Fibroblast of lung (primary cell): Measurements from ENCODE around the gene ARHGEF40. TPM values are rescaled to one million over a fixed set of nuclear protein-coding genes. Genes with fewer than 3 reads are reported as not detected.

Experiments used
- DNase-seq, 2 donors: peaks; one replicate each; pipeline versions ENCODE4 v3.0.0 to v3.0.0-alpha.2; 2010; ENCODE audit warnings: low read depth in 2 of 2
- H2AFZ ChIP-seq: 2 replicates; pipeline ENCODE4 v1.5.1; 2012; ENCODE audit warnings: low read length, control low read depth, inconsistent platforms
- H3K27ac ChIP-seq: 2 replicates; pipeline ENCODE4 v1.5.1; 2011; ENCODE audit warnings: low read length, control low read depth; ENCODE audit not compliant: insufficient read depth
- H3K27me3 ChIP-seq: 2 replicates; pipeline ENCODE4 v1.5.1; 2011; ENCODE audit warnings: mild to moderate bottlenecking, low read length; ENCODE audit not compliant: control insufficient read depth, insufficient read depth
- H3K36me3 ChIP-seq: 2 replicates; pipeline ENCODE4 v1.5.1; 2011; ENCODE audit warnings: low read length; ENCODE audit not compliant: control insufficient read depth, insufficient read depth
- H3K4me1 ChIP-seq: 2 replicates; pipeline ENCODE4 v1.5.1; 2011; ENCODE audit warnings: low read length; ENCODE audit not compliant: control insufficient read depth, insufficient read depth; ENCODE audit errors: extremely low read depth
- H3K4me2 ChIP-seq: 2 replicates; pipeline ENCODE4 v1.5.1; 2011; ENCODE audit warnings: low read length, control low read depth; ENCODE audit not compliant: insufficient read depth; ENCODE audit errors: extremely low read depth
- H3K4me3 ChIP-seq, 4 experiments: fragments of 200-600 bp in 1 of 4; sonication (generic) in 1 of 4; replicated peaks in 1 of 4; 2 replicates each; pipeline ENCODE4 v1.5.1; 2011 to 2016; ENCODE audit warnings: low read length in 4 of 4, low read depth in 3 of 4, mild to moderate bottlenecking in 3 of 4, control low read depth in 2 of 4, inconsistent platforms in 1 of 4, mixed read lengths in 1 of 4; ENCODE audit not compliant: insufficient read depth in 1 of 4; ENCODE audit errors: control extremely low read depth in 1 of 4
- H3K79me2 ChIP-seq: 2 replicates; pipeline ENCODE4 v1.5.1; 2012; ENCODE audit warnings: mild to moderate bottlenecking, low read length, inconsistent platforms; ENCODE audit not compliant: control insufficient read depth, insufficient read depth
- H3K9ac ChIP-seq: 2 replicates; pipeline ENCODE4 v1.5.1; 2011; ENCODE audit warnings: mild to moderate bottlenecking, low read length, control low read depth; ENCODE audit not compliant: insufficient read depth
- H3K9me3 ChIP-seq: 2 replicates; pipeline ENCODE4 v1.5.1; 2012; ENCODE audit warnings: low read depth, low read length; ENCODE audit not compliant: control insufficient read depth, insufficient read depth
- H4K20me1 ChIP-seq: 2 replicates; pipeline ENCODE4 v1.5.1; 2011; ENCODE audit warnings: low read length; ENCODE audit not compliant: control insufficient read depth, insufficient read depth; ENCODE audit errors: extremely low read depth
- EZH2 ChIP-seq: IDR thresholded peaks from 2 replicates; pipeline ENCODE4 v1.5.1; 2012; ENCODE audit warnings: low read length, control low read depth, mild to moderate bottlenecking; ENCODE audit errors: missing control alignments
- polyA plus RNA-seq, 2 donors: library from polyadenylated mRNA; depleted of rRNA in 1 of 2; stranded (reverse) in 1 of 2; unstranded in 1 of 2; fragments of >200 nt; gene quantifications; 2 replicates each; pipeline ENCODE4 v1.2.1, GENCODE V29; 2011 to 2012; ENCODE audit warnings: missing spikeins in 1 of 2
- total RNA-seq: library from RNA; depleted of rRNA; stranded (reverse); fragments of >200 nt; gene quantifications from 2 replicates; pipeline ENCODE4 v1.2.1, GENCODE V29; 2014
- TF ChIP-seq, protein P1 (sequence below), 2 donors: IDR thresholded peaks in 1 of 2; conservative IDR thresholded peaks in 1 of 2; 1 replicate in 1 of 2; 2 replicates in 1 of 2; pipeline ENCODE4 v1.5.1; 2011 to 2012; ENCODE audit warnings: low read length in 2 of 2, control low read depth in 1 of 2, inconsistent platforms in 1 of 2, low read depth in 1 of 2, mild to moderate bottlenecking in 1 of 2

ARHGEF40 gene
- total and polyA plus RNA-seq, 2 donors (not counting 1 experiment from before 2014, with no cell fraction given), result 18.2 to 23.6 TPM

DNA sequence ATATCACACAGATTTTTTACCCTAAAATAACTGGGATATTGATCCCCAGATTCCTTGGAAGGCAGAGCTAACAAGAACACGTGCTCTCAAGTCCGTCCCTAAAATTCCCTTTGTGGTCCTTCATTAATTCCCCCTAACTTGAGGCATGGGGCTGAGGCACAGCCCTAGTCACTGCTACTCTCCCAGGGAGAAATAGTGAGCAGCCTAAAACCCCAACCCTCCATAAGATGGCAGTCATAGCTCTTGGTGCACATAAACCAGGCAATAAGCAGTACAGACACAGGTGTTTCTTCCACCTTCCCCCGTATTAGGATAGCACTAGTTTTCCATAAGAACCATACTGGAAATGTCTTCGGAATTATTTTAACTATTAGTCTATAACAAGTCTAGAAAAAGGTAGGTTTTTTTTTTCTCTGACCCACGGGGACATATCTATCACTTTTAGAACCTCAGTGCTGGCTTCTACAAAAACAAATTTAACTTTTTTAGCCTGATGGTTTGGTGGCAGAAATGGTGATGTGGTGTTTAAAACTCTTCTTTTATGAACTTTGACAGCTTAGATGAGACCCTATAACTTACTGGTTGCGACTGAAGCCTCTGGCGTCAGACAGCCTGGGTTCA is 3.1 kb upstream of the ARHGEF40 start:
- DNase-seq, result peak in 1 of 2 donors; percentile 14
- no peaks in the 10 kb centered on the region for H3K79me2 ChIP-seq
- no peak overlapping the region for H3K9ac ChIP-seq
- H3K27me3 ChIP-seq, result no peaks in the 10 kb centered on the region
- no peaks in the 10 kb centered on the region for H3K36me3 ChIP-seq
- H3K4me2 ChIP-seq, result no peak overlapping the region
- no peak overlapping the region for H2AFZ ChIP-seq
- no peak overlapping the region for H3K27ac ChIP-seq
- H3K4me1 ChIP-seq, result peaks cover 5% of the 10 kb centered on the region
- no peak overlapping the region for H3K4me3 ChIP-seq
- H3K9me3 ChIP-seq, result no peaks in the 10 kb centered on the region
- no peaks in the 10 kb centered on the region for H4K20me1 ChIP-seq
- TF ChIP-seq, protein P1, sequence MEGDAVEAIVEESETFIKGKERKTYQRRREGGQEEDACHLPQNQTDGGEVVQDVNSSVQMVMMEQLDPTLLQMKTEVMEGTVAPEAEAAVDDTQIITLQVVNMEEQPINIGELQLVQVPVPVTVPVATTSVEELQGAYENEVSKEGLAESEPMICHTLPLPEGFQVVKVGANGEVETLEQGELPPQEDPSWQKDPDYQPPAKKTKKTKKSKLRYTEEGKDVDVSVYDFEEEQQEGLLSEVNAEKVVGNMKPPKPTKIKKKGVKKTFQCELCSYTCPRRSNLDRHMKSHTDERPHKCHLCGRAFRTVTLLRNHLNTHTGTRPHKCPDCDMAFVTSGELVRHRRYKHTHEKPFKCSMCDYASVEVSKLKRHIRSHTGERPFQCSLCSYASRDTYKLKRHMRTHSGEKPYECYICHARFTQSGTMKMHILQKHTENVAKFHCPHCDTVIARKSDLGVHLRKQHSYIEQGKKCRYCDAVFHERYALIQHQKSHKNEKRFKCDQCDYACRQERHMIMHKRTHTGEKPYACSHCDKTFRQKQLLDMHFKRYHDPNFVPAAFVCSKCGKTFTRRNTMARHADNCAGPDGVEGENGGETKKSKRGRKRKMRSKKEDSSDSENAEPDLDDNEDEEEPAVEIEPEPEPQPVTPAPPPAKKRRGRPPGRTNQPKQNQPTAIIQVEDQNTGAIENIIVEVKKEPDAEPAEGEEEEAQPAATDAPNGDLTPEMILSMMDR (conservative IDR thresholded peaks at IDR 0.05 in 1 of 2, IDR thresholded peaks at IDR 0.05 in 1 of 2; ENCODE audit: low read depth in 1 of 2, low read length in 2 of 2), result peak in 1 of 2 donors; percentile 32
- TF ChIP-seq EZH2, result no peak

DNA sequence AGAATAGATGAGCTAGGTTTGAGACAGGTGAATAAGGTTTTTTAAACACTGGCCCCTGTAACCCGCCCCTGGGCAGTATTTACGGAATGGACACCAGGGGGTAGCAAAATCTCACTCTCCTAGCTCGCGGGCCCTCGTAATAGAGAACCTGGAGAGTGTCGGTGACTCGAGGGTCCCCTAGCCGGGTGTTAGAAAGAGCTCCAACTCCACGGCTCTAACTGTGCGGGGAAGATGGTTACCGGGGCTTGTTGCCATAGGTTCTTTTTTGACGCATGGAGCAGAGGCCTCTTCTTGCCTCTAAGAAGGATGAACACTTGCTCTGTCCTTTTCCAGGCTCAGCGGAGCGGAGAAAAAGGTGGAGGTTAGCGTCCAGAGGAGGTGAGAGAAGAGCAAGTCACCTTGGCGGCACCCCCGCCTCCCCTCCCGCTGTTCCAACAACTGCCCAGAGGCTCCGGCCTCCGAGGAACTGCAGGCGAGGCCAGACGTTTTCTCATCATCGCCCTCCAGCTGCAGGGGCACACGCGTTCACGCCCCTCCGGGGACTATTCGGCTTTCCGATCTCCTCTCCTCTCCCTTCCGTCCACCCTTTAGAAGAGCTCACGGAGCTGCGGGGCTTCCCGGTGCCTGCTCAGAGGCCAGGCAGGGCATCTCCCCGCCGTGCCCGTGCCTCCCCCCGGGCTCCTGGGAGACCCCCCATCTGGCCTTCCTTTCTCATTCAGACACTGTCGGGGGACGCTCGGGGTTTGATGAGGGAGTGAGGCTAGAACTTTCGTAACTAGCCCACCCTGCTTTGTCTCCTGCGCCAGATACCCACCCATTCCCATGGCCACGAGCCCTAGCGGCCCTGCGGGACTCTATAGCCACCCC is 1.4 kb upstream of the ARHGEF40 start:
- H3K4me2 ChIP-seq, result peak overlapping the region; percentile 72
- H3K27ac ChIP-seq, result no peak overlapping the region
- H3K4me3 ChIP-seq, result peak overlapping the region in 2 of 4 experiments; percentile 57 to 74
- H3K27me3 ChIP-seq, result no peaks in the 10 kb centered on the region
- TF ChIP-seq EZH2, result peak; percentile 41
- TF ChIP-seq, protein P1 (conservative IDR thresholded peaks at IDR 0.05 in 1 of 2, IDR thresholded peaks at IDR 0.05 in 1 of 2; ENCODE audit: low read depth in 1 of 2, low read length in 2 of 2), result peak; percentile 66 to 70
- peak overlapping the region; percentile 17 for H2AFZ ChIP-seq
- H3K36me3 ChIP-seq, result peaks cover 2% of the 10 kb centered on the region
- peaks cover 11% of the 10 kb centered on the region for H3K4me1 ChIP-seq
- H3K9me3 ChIP-seq, result no peaks in the 10 kb centered on the region
- no peaks in the 10 kb centered on the region for H4K20me1 ChIP-seq
- H3K9ac ChIP-seq, result no peak overlapping the region
- DNase-seq, result peak; percentile 50 to 61
- H3K79me2 ChIP-seq, result no peaks in the 10 kb centered on the region

DNA sequence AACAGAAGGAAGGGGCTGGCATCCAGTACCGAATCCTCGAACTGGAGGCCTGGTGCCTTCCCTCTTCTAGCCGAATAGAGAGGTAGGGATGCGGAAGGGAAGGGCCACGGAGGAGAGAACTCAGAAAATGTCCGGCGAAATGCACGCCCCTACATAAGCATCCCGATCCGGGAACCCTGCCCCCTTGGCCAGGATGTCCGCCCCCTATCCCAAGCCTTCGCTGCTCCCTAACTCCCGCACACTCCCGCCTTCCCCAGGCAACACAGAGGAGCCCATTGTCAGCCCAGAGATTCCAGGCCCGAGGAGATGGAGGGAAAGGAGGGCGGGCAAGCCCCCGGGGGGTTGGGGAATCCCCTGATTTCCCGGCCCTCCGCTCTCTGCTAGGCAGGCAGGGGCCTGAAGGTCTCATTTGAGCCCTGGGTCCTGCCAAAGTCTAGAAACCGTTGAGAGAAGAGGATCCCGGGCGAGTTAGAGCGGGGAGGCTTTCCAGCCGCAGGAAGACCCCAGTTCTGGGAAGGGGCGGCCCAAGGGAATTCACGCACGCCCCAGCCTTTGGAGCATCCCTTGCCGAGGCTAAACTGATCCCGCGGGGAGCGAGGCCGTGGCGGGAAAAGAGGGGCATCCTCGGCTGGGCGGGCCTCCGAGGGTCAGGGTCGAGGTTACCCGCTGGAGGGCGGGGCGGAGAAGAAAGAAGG is 569 bp upstream of the ARHGEF40 start:
- Histone ChIP-seq H3K4me1 (peaks cover 11% of the 10 kb centered on the region), H3K27ac (peak overlapping the region; percentile 59), H3K4me3 (peak overlapping the region; percentile 38 to 74 (median 48))

More for the DNA sequence above, 569 bp upstream of the ARHGEF40 start:
- H4K20me1 ChIP-seq, result no peaks in the 10 kb centered on the region
- H3K9me3 ChIP-seq, result no peaks in the 10 kb centered on the region
- no peak for TF ChIP-seq EZH2
- TF ChIP-seq, protein P1 (conservative IDR thresholded peaks at IDR 0.05 in 1 of 2, IDR thresholded peaks at IDR 0.05 in 1 of 2; ENCODE audit: low read depth in 1 of 2, low read length in 2 of 2), result no peak
- H3K9ac ChIP-seq, result peak overlapping the region; percentile 67
- H2AFZ ChIP-seq, result peak overlapping the region; percentile 17
- H3K36me3 ChIP-seq, result peaks cover 8% of the 10 kb centered on the region
- H3K27me3 ChIP-seq, result no peaks in the 10 kb centered on the region
- peak overlapping the region; percentile 72 for H3K4me2 ChIP-seq
- peaks cover 2% of the 10 kb centered on the region for H3K79me2 ChIP-seq
- peak; percentile 23 to 54 for DNase-seq
